Calu3 (cell line): ENCODE data around the gene CADM1. TPM values are rescaled to one million over a fixed set of nuclear protein-coding genes. Genes with fewer than 3 reads are reported as not detected.

ENCODE experiments used
- BruUV-seq: library from RNA; stranded (reverse); fragments of 400-500 nt; replicated peaks from 2 replicates; lab custom pipeline; 2021; lab: Mats Ljungman, UMichigan
- CTCF ChIA-PET: fragments of 300-600 bp; sonication (Branson Sonifier 250); formaldehyde crosslinking; loops from one replicate; lab custom pipeline; 2022; ENCODE audit warnings: antibody characterized with exemption; lab: Charles Lee
- DNase-seq: peaks from one replicate; pipeline ENCODE4 v3.0.0; 2022
- H3K27ac Mint-ChIP-seq: one replicate; pipeline ENCODE4 v1.8.0; 2022; ENCODE audit warnings: mixed read lengths; ENCODE audit not compliant: unreplicated experiment
- H3K27me3 Mint-ChIP-seq: one replicate; pipeline ENCODE4 v1.8.0; 2022; ENCODE audit warnings: mixed read lengths; ENCODE audit not compliant: unreplicated experiment
- H3K36me3 Mint-ChIP-seq: one replicate; pipeline ENCODE4 v1.8.0; 2022; ENCODE audit warnings: mild to moderate bottlenecking, moderate library complexity, mixed read lengths; ENCODE audit not compliant: insufficient read depth, unreplicated experiment
- H3K4me1 Mint-ChIP-seq: one replicate; pipeline ENCODE4 v1.8.0; 2022; ENCODE audit warnings: mild to moderate bottlenecking, low read depth, mixed read lengths; ENCODE audit not compliant: unreplicated experiment
- H3K4me3 Mint-ChIP-seq: one replicate; pipeline ENCODE4 v1.8.0; 2022; ENCODE audit warnings: mild to moderate bottlenecking, low read depth, moderate library complexity, mixed read lengths; ENCODE audit not compliant: unreplicated experiment
- H3K9me3 Mint-ChIP-seq: one replicate; pipeline ENCODE4 v1.8.0; 2022; ENCODE audit warnings: low read depth, mixed read lengths; ENCODE audit not compliant: unreplicated experiment
- CTCF ChIP-seq: fragments of 200-600 bp; IDR thresholded peaks from one replicate; pipeline ENCODE4 v1.8.0; 2022; ENCODE audit warnings: antibody characterized with exemption; ENCODE audit not compliant: unreplicated experiment
- intact Hi-C: fragments of 100-400 bp; cut with micrococcal nuclease; formaldehyde crosslinking; loops from one replicate; pipeline ENCODE4 v1.10.0; 2022; ENCODE audit not compliant: unreplicated experiment
- total RNA-seq: library from RNA; stranded (reverse); gene quantifications from 2 replicates; pipeline ENCODE4 v1.2.3, GENCODE V29; 2022

CADM1 gene
- total RNA-seq, 1 experiment from 2014 or later, result 0.68 TPM

DNA sequence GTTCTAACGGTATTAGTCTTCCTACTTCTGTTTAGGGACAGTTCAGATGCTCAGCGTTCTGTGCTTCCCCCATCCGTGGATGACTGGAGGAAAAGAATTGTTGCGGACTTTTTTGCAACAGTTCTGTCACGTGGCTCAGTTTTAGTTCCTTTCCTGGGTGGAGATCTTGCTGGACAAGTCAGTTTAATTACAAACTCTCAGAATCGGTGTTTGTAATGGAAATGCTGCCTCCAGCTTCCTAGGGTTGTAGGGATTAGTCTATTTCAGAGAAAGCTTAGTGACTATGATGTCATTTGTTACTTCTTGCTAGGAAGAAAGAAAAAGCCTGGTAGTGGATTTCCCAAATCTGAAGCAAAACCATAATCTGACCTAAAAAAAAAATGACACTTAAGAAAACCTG is 320.4 kb downstream of the CADM1 start:
- no peaks in the 10 kb centered on the region for H3K4me1 Mint-ChIP-seq
- no TSS peak for BruUV-seq
- DNase-seq, result no peak
- H3K36me3 Mint-ChIP-seq, result no peaks in the 10 kb centered on the region
- no peak for TF ChIP-seq CTCF
- intact Hi-C loops, result no loop called here
- no peak overlapping the region for H3K4me3 Mint-ChIP-seq
- H3K27me3 Mint-ChIP-seq, result peaks cover 17% of the 10 kb centered on the region
- CTCF ChIA-PET, result no interaction called here
- no peaks in the 10 kb centered on the region for H3K9me3 Mint-ChIP-seq
- H3K27ac Mint-ChIP-seq, result no peak overlapping the region

- TF ChIP-seq CTCF, result no peak
- no peak overlapping the region for H3K27ac Mint-ChIP-seq
- CTCF ChIA-PET, result no interaction called here
- no peaks in the 10 kb centered on the region for H3K9me3 Mint-ChIP-seq
- H3K4me3 Mint-ChIP-seq, result no peak overlapping the region
- H3K36me3 Mint-ChIP-seq, result no peaks in the 10 kb centered on the region
- no peaks in the 10 kb centered on the region for H3K4me1 Mint-ChIP-seq
- BruUV-seq, result no TSS peak
- intact Hi-C loops, result no loop called here
- H3K27me3 Mint-ChIP-seq, result peaks cover 17% of the 10 kb centered on the region
- DNase-seq, result no peak
Observed at GRCh38 chr11:115183136-115183535, 321.1 kb downstream of the CADM1 start.

GRCh38 chr11:115182282-115182955 is 321.8 kb downstream of the CADM1 start:
- no peaks in the 10 kb centered on the region for H3K4me1 Mint-ChIP-seq
- no peaks in the 10 kb centered on the region for H3K9me3 Mint-ChIP-seq
- no peak overlapping the region for H3K4me3 Mint-ChIP-seq
- H3K27ac Mint-ChIP-seq, result no peak overlapping the region
- intact Hi-C loops, result no loop called here
- no TSS peak for BruUV-seq
- TF ChIP-seq CTCF, result no peak
- H3K36me3 Mint-ChIP-seq, result no peaks in the 10 kb centered on the region
- no peak for DNase-seq
- CTCF ChIA-PET, result no interaction called here
- peaks cover 17% of the 10 kb centered on the region for H3K27me3 Mint-ChIP-seq

GRCh38 chr11:115181538-115181937 is 322.7 kb downstream of the CADM1 start:
- Mint-ChIP-seq H3K9me3 (no peaks in the 10 kb centered on the region), H3K27me3 (peaks cover 26% of the 10 kb centered on the region), H3K4me3 (no peak overlapping the region), H3K27ac (no peak overlapping the region), H3K4me1 (no peaks in the 10 kb centered on the region), H3K36me3 (no peaks in the 10 kb centered on the region)
- DNase-seq, result no peak
- no peak for TF ChIP-seq CTCF
- BruUV-seq, result no TSS peak
- CTCF ChIA-PET, result no interaction called here
- intact Hi-C loops, result no loop called here
